HL-60 (cell line): ENCODE results near the gene CACNA1H.

ENCODE experiments used
- DNase-seq, 2 experiments: peaks; one replicate each; pipeline ENCODE4 v3.0.0-alpha.2; 2010 to 2020; ENCODE audit warnings: low read depth in 1 of 2, low spot score in 1 of 2
- H3K27ac ChIP-seq: fragments of 250-450 bp; sonication (Bioruptor Pico); replicated peaks from 2 replicates; pipeline ENCODE4 v1.5.1; 2020; ENCODE audit warnings: mild to moderate bottlenecking, moderate library complexity
- H3K27me3 ChIP-seq: fragments of 250-450 bp; sonication (Bioruptor Pico); 2 replicates; pipeline ENCODE4 v1.5.1; 2021; ENCODE audit warnings: mild to moderate bottlenecking, moderate library complexity; ENCODE audit not compliant: insufficient read depth, poor library complexity, severe bottlenecking
- H3K4me3 ChIP-seq: replicated peaks from 2 replicates; pipeline ENCODE4 v1.5.1; 2011; ENCODE audit warnings: mild to moderate bottlenecking, control low read depth, low read length; ENCODE audit not compliant: insufficient read depth
- CTCF ChIP-seq: IDR thresholded peaks from one replicate; pipeline ENCODE4 v1.5.1; 2011; ENCODE audit warnings: low read length, control low read depth, inconsistent platforms; ENCODE audit not compliant: insufficient read depth
- GABPA ChIP-seq: IDR thresholded peaks from 2 replicates; pipeline ENCODE4 v1.6.1; 2012; ENCODE audit warnings: low read depth
- POLR2AphosphoS5 ChIP-seq: IDR thresholded peaks from 2 replicates; pipeline ENCODE4 v1.6.1; 2012; ENCODE audit warnings: low read depth
- SPI1 ChIP-seq: IDR thresholded peaks from 2 replicates; pipeline ENCODE4 v1.6.1; 2012; ENCODE audit warnings: low read depth, mild to moderate bottlenecking, borderline replicate concordance
- TF ChIP-seq, protein P1 (sequence below): IDR thresholded peaks from 2 replicates; pipeline ENCODE4 v1.6.1; 2012; ENCODE audit warnings: low read depth; ENCODE audit not compliant: insufficient replicate concordance

CACNA1H gene

GRCh38 chr16:1218930-1219611 lies 66.2 kb downstream of the CACNA1H start:
- TF ChIP-seq, protein P1, sequence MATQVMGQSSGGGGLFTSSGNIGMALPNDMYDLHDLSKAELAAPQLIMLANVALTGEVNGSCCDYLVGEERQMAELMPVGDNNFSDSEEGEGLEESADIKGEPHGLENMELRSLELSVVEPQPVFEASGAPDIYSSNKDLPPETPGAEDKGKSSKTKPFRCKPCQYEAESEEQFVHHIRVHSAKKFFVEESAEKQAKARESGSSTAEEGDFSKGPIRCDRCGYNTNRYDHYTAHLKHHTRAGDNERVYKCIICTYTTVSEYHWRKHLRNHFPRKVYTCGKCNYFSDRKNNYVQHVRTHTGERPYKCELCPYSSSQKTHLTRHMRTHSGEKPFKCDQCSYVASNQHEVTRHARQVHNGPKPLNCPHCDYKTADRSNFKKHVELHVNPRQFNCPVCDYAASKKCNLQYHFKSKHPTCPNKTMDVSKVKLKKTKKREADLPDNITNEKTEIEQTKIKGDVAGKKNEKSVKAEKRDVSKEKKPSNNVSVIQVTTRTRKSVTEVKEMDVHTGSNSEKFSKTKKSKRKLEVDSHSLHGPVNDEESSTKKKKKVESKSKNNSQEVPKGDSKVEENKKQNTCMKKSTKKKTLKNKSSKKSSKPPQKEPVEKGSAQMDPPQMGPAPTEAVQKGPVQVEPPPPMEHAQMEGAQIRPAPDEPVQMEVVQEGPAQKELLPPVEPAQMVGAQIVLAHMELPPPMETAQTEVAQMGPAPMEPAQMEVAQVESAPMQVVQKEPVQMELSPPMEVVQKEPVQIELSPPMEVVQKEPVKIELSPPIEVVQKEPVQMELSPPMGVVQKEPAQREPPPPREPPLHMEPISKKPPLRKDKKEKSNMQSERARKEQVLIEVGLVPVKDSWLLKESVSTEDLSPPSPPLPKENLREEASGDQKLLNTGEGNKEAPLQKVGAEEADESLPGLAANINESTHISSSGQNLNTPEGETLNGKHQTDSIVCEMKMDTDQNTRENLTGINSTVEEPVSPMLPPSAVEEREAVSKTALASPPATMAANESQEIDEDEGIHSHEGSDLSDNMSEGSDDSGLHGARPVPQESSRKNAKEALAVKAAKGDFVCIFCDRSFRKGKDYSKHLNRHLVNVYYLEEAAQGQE = no peak
- TF ChIP-seq POLR2AphosphoS5 (no peak), SPI1 (no peak), CTCF (no peak), GABPA (no peak)
- Histone ChIP-seq H3K27ac (no peak overlapping the region), H3K27me3 (peaks cover 5% of the 10 kb centered on the region), H3K4me3 (no peak overlapping the region)
- DNase-seq = no peak

GRCh38 chr16:1220098-1220728 lies 67.3 kb downstream of the CACNA1H start:
- TF ChIP-seq CTCF (no peak), GABPA (no peak), SPI1 (no peak), POLR2AphosphoS5 (no peak)
- TF ChIP-seq, protein P1 = no peak
- H3K4me3 ChIP-seq = no peak overlapping the region
- DNase-seq = no peak
- H3K27ac ChIP-seq = no peak overlapping the region
- peaks cover 5% of the 10 kb centered on the region for H3K27me3 ChIP-seq

- DNase-seq = no peak
- no peak overlapping the region for H3K4me3 ChIP-seq
- no peak overlapping the region for H3K27ac ChIP-seq
- no peak for TF ChIP-seq POLR2AphosphoS5
- TF ChIP-seq, protein P1 = no peak
- TF ChIP-seq SPI1 = no peak
- peaks cover 5% of the 10 kb centered on the region for H3K27me3 ChIP-seq
Measured at GRCh38 chr16:1220841-1221627, 68.1 kb downstream of the CACNA1H start.
